GM10266 (cell line): ENCODE data around the gene DNAJC3.
"Not testable (repeated sequence)": the region's sequence is repeated elsewhere in the genome, so short reads cannot be mapped to it uniquely, and the experiment has no call there.

Experiments used
- DNase-seq: peaks from one replicate; pipeline ENCODE4 v3.0.0; 2012; ENCODE audit errors: extremely low spot score
- TF ChIP-seq, protein P1 (sequence below): IDR thresholded peaks from 2 replicates; pipeline ENCODE4 v1.5.1; 2012; ENCODE audit warnings: mild to moderate bottlenecking, low read depth; ENCODE audit not compliant: control insufficient read depth, insufficient read depth; ENCODE audit errors: missing control alignments

The DNAJC3 gene

DNA sequence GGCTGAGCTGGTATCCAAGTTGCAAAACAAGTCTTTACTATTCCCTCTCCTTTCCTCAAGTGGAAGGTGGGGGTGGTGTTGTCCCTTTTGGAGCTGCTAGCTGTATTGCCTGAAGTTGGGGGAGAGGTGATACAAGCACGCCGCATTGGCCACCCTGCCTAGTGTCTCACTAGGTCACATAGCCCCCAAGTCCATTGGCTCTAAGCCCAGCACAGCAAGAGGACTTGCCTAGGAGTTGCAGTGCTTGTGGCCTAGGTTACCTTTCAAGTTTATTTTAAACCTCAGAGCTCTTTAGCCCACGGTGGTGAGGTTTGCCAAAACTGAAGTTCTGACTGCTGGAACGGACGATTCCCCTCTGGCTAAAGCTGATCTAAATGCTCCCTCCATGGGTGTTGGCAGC lies 5.3 kb upstream of the DNAJC3 start:
- TF ChIP-seq, protein P1, sequence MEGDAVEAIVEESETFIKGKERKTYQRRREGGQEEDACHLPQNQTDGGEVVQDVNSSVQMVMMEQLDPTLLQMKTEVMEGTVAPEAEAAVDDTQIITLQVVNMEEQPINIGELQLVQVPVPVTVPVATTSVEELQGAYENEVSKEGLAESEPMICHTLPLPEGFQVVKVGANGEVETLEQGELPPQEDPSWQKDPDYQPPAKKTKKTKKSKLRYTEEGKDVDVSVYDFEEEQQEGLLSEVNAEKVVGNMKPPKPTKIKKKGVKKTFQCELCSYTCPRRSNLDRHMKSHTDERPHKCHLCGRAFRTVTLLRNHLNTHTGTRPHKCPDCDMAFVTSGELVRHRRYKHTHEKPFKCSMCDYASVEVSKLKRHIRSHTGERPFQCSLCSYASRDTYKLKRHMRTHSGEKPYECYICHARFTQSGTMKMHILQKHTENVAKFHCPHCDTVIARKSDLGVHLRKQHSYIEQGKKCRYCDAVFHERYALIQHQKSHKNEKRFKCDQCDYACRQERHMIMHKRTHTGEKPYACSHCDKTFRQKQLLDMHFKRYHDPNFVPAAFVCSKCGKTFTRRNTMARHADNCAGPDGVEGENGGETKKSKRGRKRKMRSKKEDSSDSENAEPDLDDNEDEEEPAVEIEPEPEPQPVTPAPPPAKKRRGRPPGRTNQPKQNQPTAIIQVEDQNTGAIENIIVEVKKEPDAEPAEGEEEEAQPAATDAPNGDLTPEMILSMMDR: no peak
- no peak for DNase-seq

DNA sequence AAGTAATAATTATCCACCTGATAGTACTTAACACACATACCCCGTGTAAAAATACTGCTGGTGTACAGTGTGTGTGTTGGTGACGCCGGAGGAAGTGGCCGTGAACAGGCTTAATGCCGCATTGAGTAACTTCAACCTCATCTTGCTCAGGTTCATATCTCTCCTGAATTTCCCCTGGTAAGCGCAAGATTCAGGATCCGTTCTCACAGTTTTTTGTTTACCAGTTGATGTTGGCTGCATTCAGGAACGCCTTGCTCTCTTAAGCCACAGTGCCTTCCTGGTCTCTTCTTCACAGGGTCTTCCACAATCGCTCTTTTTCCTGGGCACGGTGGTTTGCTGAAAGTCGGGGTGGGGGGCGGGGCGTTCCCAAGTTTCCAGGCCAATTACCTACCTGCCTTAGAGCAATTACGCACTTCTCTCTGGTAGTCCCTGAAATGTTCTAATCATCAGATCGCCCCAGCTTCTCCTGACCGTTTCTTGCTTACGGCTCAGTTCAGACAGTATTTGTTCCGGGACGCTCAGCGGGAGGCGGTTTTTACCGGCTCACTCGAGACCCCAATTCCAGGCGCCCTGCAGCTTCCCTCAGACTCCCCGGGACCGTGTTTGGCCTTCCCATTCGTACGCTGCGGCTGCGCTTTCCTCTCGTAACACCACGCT lies 706 bp upstream of the DNAJC3 start:
- TF ChIP-seq, protein P1: no peak
- no peak for DNase-seq

DNA sequence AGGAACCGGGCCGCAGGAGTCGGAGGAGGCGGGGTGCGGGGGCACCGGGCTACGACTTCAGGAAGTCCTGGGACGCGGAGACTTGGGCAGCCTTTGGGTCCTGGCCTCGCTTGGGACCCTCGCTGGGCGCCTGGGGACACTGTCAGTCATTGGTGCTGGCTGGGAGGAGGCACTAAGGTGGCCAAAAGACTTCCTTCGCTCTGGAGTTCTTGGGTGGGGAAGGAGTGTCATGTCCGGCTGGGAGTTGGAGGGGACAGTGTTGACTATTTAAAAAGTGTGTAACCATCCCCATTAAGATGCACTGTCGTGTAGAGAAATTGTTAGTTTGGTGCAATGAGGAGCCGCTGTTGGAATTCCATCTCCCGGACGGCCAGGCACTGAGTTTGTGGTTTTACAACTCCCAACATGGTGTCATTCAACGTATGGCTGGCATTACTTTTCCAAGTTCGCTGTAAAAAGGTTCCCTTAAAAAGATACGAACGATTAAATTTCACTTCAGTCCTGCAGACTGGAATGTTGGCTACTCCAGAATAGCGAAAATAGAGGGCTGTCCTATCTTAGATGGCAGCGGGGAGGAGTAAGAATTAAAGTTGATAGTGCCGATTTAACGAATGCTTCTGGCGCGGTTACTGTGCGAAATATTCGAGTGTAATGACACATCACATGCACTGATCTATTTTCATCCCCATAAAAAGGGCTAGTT lies 776 bp downstream of the DNAJC3 start:
- DNase-seq: no peak
- TF ChIP-seq, protein P1: no peak

DNA sequence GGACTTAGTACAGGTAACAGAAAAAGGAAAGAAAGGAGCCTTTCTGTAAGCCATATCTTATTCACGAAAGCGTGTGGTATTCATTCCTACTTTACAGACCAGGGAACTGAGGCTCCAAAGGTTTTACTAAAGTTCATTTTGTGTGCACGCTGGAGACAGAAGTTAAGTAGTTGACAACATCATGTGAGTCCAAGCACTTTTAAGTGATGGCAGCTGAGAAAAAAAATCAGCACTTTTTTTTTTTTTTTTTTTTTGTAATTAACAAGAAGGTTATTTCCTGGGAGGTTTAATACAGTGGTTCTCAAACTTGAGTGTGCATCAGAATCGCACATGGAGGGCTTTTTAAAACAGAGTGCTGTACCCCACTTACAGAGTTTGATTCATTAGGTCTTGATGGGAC lies 2.0 kb downstream of the DNAJC3 start:
- TF ChIP-seq, protein P1: no peak
- no peak for DNase-seq

DNA sequence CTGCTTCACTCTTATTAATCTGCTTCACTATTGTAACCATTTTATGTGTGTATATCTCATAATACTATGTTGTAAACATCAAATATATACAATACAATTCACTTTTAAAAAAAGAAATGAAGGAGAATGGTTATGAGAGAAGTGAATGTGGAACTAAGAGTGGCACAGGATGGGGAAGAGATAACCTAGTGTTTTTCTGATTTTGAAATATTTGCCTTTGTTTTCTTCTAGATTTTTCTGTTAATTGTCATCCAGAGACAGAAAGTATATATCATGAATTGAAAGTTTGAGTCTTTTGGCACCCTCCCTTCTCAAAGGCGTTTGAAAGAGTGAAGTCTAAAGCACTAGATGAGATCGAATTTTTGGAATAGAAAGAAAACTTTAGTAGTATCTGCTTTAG lies 2.8 kb downstream of the DNAJC3 start:
- DNase-seq: no peak
- TF ChIP-seq, protein P1: no peak

DNA sequence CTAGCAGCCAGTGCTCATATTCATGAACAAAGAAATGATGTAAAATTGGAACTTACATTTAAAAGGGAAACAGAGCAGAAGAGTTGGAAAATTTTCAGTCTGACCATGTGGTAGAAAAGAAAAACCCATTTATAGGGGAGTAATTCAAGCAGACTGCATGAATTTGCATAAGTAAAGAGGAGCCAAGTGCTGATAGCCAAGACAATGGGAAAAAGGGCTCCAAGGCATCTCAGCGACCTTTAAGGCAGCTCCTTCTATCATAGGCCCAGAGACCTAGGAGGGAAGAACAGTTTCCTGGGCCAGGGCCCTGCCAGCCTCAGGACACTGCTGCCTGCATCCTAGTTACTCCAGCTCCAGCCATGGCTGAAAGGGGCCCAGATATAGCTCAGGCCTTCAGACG lies 7.5 kb downstream of the DNAJC3 start:
- TF ChIP-seq, protein P1: no peak
- no peak for DNase-seq

DNA sequence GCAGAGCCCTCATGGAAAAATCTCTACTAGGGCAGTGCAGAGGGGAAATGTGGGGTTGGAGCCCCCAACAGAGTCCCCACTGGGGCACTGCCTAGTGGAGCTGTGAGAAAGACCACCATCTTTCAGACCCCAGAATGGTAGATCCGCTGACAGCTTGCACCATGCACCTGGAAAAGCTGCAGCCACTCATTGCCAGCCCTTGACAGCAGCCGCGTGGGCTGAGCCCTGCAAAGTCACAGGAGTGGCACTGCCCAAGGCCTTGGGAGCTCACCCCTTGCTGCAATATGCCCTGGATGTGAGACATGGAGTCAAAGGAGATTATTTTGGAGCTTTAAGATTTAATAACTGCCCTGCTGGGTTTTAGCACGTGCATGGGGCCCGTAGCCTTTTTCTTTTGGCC lies 8.0 kb downstream of the DNAJC3 start:
- not testable (repeated sequence) for DNase-seq
